Endothelial cell of umbilical vein (primary cell): Measurements from ENCODE around the gene HOXA3. TPM values are rescaled to one million over a fixed set of nuclear protein-coding genes. Genes with fewer than 3 reads are reported as not detected.

ENCODE experiments used
- BruUV-seq: library from RNA; stranded (reverse); fragments of 400-500 nt; replicated peaks from 2 replicates; lab custom pipeline; 2021; lab: Mats Ljungman, UMichigan
- CTCF ChIA-PET: fragments of 300-600, 350-600 bp; sonication (Branson Sonifier 250); formaldehyde crosslinking; loops from one replicate; lab custom pipeline; 2021; ENCODE audit warnings: antibody characterized with exemption, inconsistent platforms; lab: Charles Lee
- POLR2A ChIA-PET: fragments of 300-600, 350-600 bp; sonication (Branson Sonifier 250); formaldehyde crosslinking; loops from one replicate; lab custom pipeline; 2021; ENCODE audit warnings: antibody characterized with exemption, inconsistent platforms; lab: Charles Lee
- DNase-seq: peaks from one replicate; pipeline ENCODE4 v3.0.0-alpha.2; 2011; ENCODE audit warnings: low read depth, low spot score
- FAIRE-seq: peaks from 2 replicates; lab custom pipeline; 2011; peaks lifted over from hg19 to GRCh38; lab: Jason Lieb, UNC
- H2AFZ ChIP-seq: 2 replicates; pipeline ENCODE4 v1.6.0; 2012; ENCODE audit warnings: low read depth, low read length, control low read depth, inconsistent platforms
- H3K27ac ChIP-seq: 2 replicates; pipeline ENCODE4 v1.5.1; 2011; ENCODE audit warnings: low read depth, mild to moderate bottlenecking, control low read depth, low read length, moderate library complexity; ENCODE audit not compliant: insufficient read depth
- H3K27me3 ChIP-seq, 2 experiments: 2 replicates each; pipeline versions ENCODE4 v1.6.0 to v1.6.1; 2011; ENCODE audit warnings: low read length in 2 of 2, mixed read lengths in 1 of 2; ENCODE audit not compliant: control insufficient read depth in 2 of 2, insufficient read depth in 2 of 2
- H3K36me3 ChIP-seq, 2 experiments: 2 replicates in 1 of 2; 3 replicates in 1 of 2; pipeline ENCODE4 v1.5.1; 2011; ENCODE audit warnings: low read length in 2 of 2, mild to moderate bottlenecking in 1 of 2, moderate library complexity in 1 of 2; ENCODE audit not compliant: control insufficient read depth in 2 of 2, insufficient read depth in 2 of 2; ENCODE audit errors: extremely low read depth in 1 of 2
- H3K4me1 ChIP-seq: 3 replicates; pipeline ENCODE4 v1.5.1; 2011; ENCODE audit warnings: mild to moderate bottlenecking, low read length; ENCODE audit not compliant: control insufficient read depth, insufficient read depth; ENCODE audit errors: extremely low read depth
- H3K4me2 ChIP-seq: 2 replicates; pipeline ENCODE4 v1.6.1; 2011; ENCODE audit warnings: low read length, control low read depth, mixed read lengths; ENCODE audit not compliant: insufficient read depth
- H3K4me3 ChIP-seq, 3 experiments: fragments of 200-600 bp in 1 of 3; sonication (generic), shearing (Covaris generic) in 1 of 3; replicated peaks in 1 of 3; 2 replicates each; pipeline ENCODE4 v1.5.1; 2011 to 2016; ENCODE audit warnings: control low read depth in 3 of 3, low read length in 3 of 3, mild to moderate bottlenecking in 2 of 3, inconsistent platforms in 1 of 3, low read depth in 1 of 3, moderate library complexity in 1 of 3; ENCODE audit not compliant: insufficient read depth in 1 of 3
- H3K79me2 ChIP-seq: 2 replicates; pipeline ENCODE4 v1.6.0; 2012; ENCODE audit warnings: low read length, inconsistent platforms; ENCODE audit not compliant: control insufficient read depth, insufficient read depth
- H3K9ac ChIP-seq: replicated peaks from 2 replicates; pipeline ENCODE3; 2011; ENCODE audit warnings: low read length, control low read depth; ENCODE audit not compliant: insufficient read depth; ENCODE audit errors: extremely low read depth
- H3K9me1 ChIP-seq: replicated peaks from 3 replicates; pipeline ENCODE4 v1.6.0; 2011; ENCODE audit warnings: mild to moderate bottlenecking, low read length; ENCODE audit not compliant: control insufficient read depth, insufficient read depth; ENCODE audit errors: extremely low read depth
- H3K9me3 ChIP-seq: replicated peaks from 2 replicates; pipeline ENCODE4 v1.5.1; 2012; ENCODE audit warnings: low read length, inconsistent platforms; ENCODE audit not compliant: control insufficient read depth, insufficient read depth
- H4K20me1 ChIP-seq: replicated peaks from 2 replicates; pipeline ENCODE3; 2011; ENCODE audit warnings: mild to moderate bottlenecking, low read length; ENCODE audit not compliant: control insufficient read depth, insufficient read depth; ENCODE audit errors: extremely low read depth
- EZH2 ChIP-seq: IDR thresholded peaks from 2 replicates; pipeline ENCODE4 v1.6.1; 2012; ENCODE audit warnings: borderline replicate concordance, low read depth, mild to moderate bottlenecking, moderate library complexity, low read length, inconsistent platforms; ENCODE audit not compliant: severe bottlenecking
- FOS ChIP-seq: IDR thresholded peaks from 2 replicates; pipeline ENCODE4 v1.6.1; 2011; ENCODE audit warnings: mild to moderate bottlenecking, low read length, moderate library complexity, borderline replicate concordance; ENCODE audit not compliant: insufficient read depth
- GATA2 ChIP-seq: IDR thresholded peaks from 2 replicates; pipeline ENCODE4 v1.7.0; 2011; ENCODE audit warnings: low read depth, mild to moderate bottlenecking, moderate library complexity, mixed read lengths, low read length; ENCODE audit not compliant: insufficient read length, insufficient read depth
- JUN ChIP-seq: IDR thresholded peaks from 2 replicates; pipeline ENCODE4 v1.6.1; 2011; ENCODE audit warnings: borderline replicate concordance, low read depth; ENCODE audit not compliant: insufficient read length, insufficient read depth
- MYC ChIP-seq: IDR thresholded peaks from one replicate; pipeline ENCODE4 v1.6.1; 2011; ENCODE audit warnings: mild to moderate bottlenecking, low read depth, low read length
- POLR2A ChIP-seq: IDR thresholded peaks from 2 replicates; pipeline ENCODE4 v1.6.1; 2012; ENCODE audit warnings: low read depth, mild to moderate bottlenecking, control low read depth, low read length
- POLR2AphosphoS5 ChIP-seq: IDR thresholded peaks from 2 replicates; pipeline ENCODE4 v1.6.1; 2012; ENCODE audit warnings: low read depth, mild to moderate bottlenecking, control low read depth, low read length, moderate library complexity; ENCODE audit not compliant: insufficient read depth
- dilution Hi-C: fragments of 300-500 bp; cut with MboI; formaldehyde crosslinking; loops from one replicate; pipeline ENCODE4 v1.15.0; 2019; ENCODE audit warnings: low sequenced_read_pairs; ENCODE audit not compliant: extremely low pct_ligation_motif_present
- intact Hi-C: fragments of 100-400 bp; cut with micrococcal nuclease; formaldehyde crosslinking; loops from one replicate; pipeline ENCODE4 v1.10.0; 2022
- polyA plus RNA-seq, 4 experiments: library from polyadenylated mRNA; depleted of rRNA in 3 of 4; stranded (reverse) in 3 of 4; unstranded in 1 of 4; fragments of >200 nt; gene quantifications; 2 replicates each; pipeline versions ENCODE4 v1.2.1 to v1.2.3, GENCODE V29; 2011 to 2012; ENCODE audit warnings: missing spikeins in 1 of 4
- total RNA-seq: library from RNA; stranded (reverse); gene quantifications from 2 replicates; pipeline ENCODE4 v1.2.3, GENCODE V29; 2021
- TF ChIP-seq, protein P1 (sequence below), 2 donors: IDR thresholded peaks; 1 replicate in 1 of 2; 2 replicates in 1 of 2; pipeline ENCODE4 v1.5.1; 2011; ENCODE audit warnings: low read length in 2 of 2, mild to moderate bottlenecking in 2 of 2, moderate library complexity in 2 of 2, control low read depth in 1 of 2, inconsistent platforms in 1 of 2, low read depth in 1 of 2; ENCODE audit not compliant: insufficient read depth in 1 of 2; ENCODE audit errors: extremely low read depth in 1 of 2
- TF ChIP-seq, protein P2 (sequence below): IDR thresholded peaks from 2 replicates; pipeline ENCODE4 v1.6.1; 2011; ENCODE audit not compliant: insufficient read depth, insufficient read length

Gene HOXA3
- total and polyA plus RNA-seq, 2 donors (not counting 3 experiments of a cell fraction or from before 2014, with no cell fraction given): 4.7 to 14.0 TPM

DNA sequence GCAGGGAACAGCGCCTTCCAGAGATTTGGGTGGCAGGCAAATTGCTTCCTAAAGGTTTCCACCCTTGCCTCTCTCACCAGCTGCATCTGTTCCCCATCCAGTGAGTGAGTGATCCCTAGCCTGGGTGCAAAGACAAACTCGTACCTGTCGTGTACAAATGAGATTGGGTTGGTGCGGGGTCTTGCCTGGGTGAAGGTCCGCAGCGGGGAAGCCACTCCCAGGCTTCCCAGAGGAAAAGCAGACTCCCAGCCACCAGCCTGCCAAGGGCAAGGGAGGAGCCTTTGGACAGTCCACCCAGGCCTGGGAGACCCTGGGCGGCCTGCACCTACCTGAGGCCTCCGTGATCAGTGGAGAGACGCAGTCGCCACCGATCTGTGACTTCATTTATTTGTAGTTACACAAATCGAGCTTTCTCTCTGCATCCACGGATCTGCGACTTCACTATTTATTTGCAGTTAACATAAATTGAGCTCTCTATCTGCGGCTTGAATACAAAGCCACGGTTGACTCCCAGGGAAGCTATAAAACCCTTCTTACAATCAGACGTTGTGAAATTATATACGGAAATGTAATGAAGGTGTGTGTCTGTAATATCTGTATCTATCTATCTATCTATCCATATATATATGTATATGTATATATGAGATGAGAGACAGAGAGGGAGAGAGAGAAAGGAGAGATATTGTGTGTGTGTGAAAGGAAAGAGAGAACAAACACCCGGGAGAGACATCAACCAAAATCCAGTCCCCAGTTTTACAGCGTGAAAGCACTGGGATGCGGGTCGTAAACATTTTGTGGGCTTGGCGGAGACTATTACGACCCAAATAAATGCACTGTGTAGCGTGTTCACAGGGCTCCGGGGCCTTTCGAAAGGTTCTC, 7.1 kb upstream of the HOXA3 start:
- peak; percentile 74 for DNase-seq
- Histone ChIP-seq H3K27me3 (no peaks in the 10 kb centered on the region), H3K4me1 (peaks cover 53% of the 10 kb centered on the region), H3K9me1 (no peaks in the 10 kb centered on the region), H3K4me2 (peak overlapping the region; percentile 74), H3K27ac (peak overlapping the region; percentile 69), H3K79me2 (peaks cover 78% of the 10 kb centered on the region), H4K20me1 (no peaks in the 10 kb centered on the region), H3K36me3 (peaks cover 3 to 7% of the 10 kb centered on the region in 2 experiments), H3K9ac (peak overlapping the region; percentile 78), H2AFZ (peak overlapping the region; percentile 33), H3K4me3 (peak overlapping the region in 2 of 3 experiments; percentile 44 to 63), H3K9me3 (no peaks in the 10 kb centered on the region)
- FAIRE-seq: peak; percentile 59
- dilution Hi-C loops (loop anchor here (10.0 to 25.0 kb wide), 3 partner anchors 305 to 972 kb away; no protein-coding TSS in a partner anchor), intact Hi-C loops (loop anchor here (1.0 to 5.0 kb wide), 7 partner anchors 8 to 1767 kb away; partner anchors contain the start of genes CBX3 and HNRNPA2B1)
- ChIA-PET POLR2A (interaction anchor here (0.9 to 1.2 kb wide), 3 partner anchors 9 to 11 kb away, joined by 3 to 4 read pairs (median 3); no protein-coding TSS in a partner anchor), CTCF (interaction anchor here (0.7 to 4.1 kb wide), 19 partner anchors 9 to 1267 kb away, joined by 3 to 48 read pairs (median 4); partner anchors contain the start of genes HOXA5 and HOXA6)
- BruUV-seq: no TSS peak
- TF ChIP-seq POLR2AphosphoS5 (no peak), JUN (no peak), GATA2 (no peak), MYC (no peak), FOS (no peak), POLR2A (no peak), EZH2 (no peak)
- TF ChIP-seq, protein P1, sequence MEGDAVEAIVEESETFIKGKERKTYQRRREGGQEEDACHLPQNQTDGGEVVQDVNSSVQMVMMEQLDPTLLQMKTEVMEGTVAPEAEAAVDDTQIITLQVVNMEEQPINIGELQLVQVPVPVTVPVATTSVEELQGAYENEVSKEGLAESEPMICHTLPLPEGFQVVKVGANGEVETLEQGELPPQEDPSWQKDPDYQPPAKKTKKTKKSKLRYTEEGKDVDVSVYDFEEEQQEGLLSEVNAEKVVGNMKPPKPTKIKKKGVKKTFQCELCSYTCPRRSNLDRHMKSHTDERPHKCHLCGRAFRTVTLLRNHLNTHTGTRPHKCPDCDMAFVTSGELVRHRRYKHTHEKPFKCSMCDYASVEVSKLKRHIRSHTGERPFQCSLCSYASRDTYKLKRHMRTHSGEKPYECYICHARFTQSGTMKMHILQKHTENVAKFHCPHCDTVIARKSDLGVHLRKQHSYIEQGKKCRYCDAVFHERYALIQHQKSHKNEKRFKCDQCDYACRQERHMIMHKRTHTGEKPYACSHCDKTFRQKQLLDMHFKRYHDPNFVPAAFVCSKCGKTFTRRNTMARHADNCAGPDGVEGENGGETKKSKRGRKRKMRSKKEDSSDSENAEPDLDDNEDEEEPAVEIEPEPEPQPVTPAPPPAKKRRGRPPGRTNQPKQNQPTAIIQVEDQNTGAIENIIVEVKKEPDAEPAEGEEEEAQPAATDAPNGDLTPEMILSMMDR (IDR thresholded peaks at IDR 0.05; ENCODE audit: extremely low read depth in 1 of 2, insufficient read depth in 1 of 2, low read depth in 1 of 2, low read length in 2 of 2): no peak
- TF ChIP-seq, protein P2, sequence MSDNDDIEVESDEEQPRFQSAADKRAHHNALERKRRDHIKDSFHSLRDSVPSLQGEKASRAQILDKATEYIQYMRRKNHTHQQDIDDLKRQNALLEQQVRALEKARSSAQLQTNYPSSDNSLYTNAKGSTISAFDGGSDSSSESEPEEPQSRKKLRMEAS: no peak
